CD1c-positive myeloid dendritic cell (primary cell): ENCODE data around the gene TMEM222.
A peak's percentile ranks its signal among the peaks of the same experiment; 100 is the strongest.
"Not testable (repeated sequence)": the region's sequence is repeated elsewhere in the genome, so short reads cannot be mapped to it uniquely, and the experiment has no call there.

ENCODE experiments used
- DNase-seq: peaks from one replicate; pipeline ENCODE4 v3.0.0-alpha.2; 2016; ENCODE audit errors: extremely low spot score

Gene TMEM222

GRCh38 chr1:27321813-27322568, at the start of gene TMEM222:
TSS of gene TMEM222 (plus strand) at chr1:27322163. CDS start at chr1:27322198, 35 bp downstream.
- DNase-seq, result peak; percentile 99

DNA sequence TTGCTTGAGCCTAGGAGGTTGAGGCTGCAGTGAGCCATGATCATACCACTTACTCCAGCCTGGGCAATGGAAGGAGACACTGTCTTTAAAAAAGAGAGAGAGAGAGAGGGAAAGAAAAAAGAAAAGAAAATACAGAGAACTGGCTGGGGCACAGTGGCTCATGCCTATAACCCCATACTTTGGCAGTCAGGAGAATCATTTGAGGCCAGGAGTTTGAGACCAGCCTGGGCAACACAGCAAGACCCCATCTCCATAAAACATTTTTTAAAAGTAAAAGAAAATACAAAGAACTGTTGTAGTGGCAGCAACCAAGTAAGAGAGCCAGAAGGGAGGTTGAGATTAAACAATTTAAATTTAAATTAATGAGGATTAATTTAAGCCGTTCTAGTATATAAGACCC, 47.8 kb upstream of the TMEM222 start:
- no peak for DNase-seq

GRCh38 chr1:27275696-27276095, 46.3 kb upstream of the TMEM222 start:
- peak; percentile 64 for DNase-seq

GRCh38 chr1:27284425-27285273, 37.3 kb upstream of the TMEM222 start:
- peak; percentile 88 for DNase-seq

DNA sequence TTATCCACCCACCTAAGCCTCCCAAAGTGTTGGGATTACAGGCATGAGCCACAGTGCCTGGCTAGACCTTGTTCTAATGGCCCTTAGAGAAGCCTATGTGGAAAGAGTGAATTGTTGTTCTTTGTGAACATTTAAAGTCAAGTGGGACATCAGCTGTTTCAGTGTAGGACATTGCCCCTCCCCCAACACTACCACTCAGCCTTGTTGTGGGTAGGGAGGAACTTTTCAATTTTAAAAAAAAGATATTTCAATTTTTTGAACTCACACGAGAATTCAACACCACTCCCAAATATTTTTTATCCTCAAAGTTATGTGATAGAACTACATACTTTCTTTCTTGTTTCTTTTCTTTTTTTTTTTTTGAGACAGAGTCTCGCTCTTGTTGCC, 36.7 kb upstream of the TMEM222 start:
- no peak for DNase-seq

DNA sequence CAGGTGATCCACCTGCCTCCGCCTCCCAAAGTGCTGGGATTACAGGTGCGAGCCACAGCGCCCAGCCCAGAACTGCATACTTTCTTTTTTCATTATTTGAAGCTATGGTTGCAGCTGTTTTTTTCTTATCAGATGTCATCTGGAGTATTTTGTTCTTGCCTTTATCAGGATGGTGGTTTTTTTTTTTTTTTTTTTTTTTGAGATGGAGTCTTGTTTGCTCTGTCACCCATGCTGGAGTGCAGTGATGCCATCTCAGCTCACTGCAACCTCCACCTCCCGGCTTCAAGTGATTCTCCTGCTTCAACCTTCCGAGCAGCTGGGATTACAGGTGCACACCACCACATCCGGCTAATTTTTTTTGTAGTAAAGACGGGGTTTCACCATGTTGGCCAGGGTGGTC, 36.1 kb upstream of the TMEM222 start:
- DNase-seq, result not testable (repeated sequence)

GRCh38 chr1:27289125-27289524, 32.8 kb upstream of the TMEM222 start:
- not testable (repeated sequence) for DNase-seq

- DNase-seq, result no peak
Measured at GRCh38 chr1:27290581-27290980, 31.4 kb upstream of the TMEM222 start.

DNA sequence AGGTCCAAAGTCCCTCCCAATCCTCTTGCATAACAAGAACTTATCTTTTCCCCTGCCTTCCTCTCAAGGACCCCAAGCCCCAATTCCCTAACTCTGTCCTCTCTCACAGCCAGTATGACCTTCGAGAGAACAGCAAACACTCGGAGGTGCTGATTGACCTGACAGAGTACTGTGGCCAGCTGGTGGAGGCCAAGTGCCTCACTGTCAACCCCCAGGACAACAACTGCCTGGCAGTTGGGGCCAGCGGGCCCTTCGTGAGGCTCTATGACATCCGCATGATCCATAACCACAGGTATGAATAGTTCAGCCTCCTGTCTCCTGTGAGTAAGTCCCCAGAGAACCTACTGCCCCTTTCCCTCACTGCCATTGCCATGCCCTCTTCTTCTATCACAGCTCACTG, 29.9 kb upstream of the TMEM222 start:
- DNase-seq, result no peak

DNA sequence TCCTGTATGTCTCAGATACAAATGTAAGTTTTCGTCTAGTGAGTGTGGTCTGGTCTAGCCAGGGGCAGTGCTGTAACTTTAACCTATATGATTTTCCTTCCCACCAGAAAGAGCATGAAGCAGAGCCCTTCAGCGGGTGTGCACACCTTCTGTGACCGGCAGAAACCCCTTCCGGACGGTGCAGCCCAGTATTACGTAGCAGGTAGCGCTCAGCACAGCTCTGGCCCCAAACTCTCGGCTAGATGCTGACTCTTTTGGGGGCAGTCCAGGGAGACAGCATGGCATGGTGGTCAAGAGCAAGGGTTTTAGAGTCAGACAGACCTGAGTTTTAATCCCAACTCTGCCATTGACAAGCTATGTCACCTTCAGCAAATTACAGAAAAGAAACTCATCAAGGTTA, 28.0 kb upstream of the TMEM222 start:
- no peak for DNase-seq

GRCh38 chr1:27296773-27297291, 25.1 kb upstream of the TMEM222 start:
- peak; percentile 75 for DNase-seq

GRCh38 chr1:27297903-27298302, 24.1 kb upstream of the TMEM222 start:
- no peak for DNase-seq

GRCh38 chr1:27298632-27299384, 23.2 kb upstream of the TMEM222 start:
- DNase-seq, result no peak

- DNase-seq, result peak; percentile 66
Measured at GRCh38 chr1:27299385-27300271, 22.3 kb upstream of the TMEM222 start.

DNA sequence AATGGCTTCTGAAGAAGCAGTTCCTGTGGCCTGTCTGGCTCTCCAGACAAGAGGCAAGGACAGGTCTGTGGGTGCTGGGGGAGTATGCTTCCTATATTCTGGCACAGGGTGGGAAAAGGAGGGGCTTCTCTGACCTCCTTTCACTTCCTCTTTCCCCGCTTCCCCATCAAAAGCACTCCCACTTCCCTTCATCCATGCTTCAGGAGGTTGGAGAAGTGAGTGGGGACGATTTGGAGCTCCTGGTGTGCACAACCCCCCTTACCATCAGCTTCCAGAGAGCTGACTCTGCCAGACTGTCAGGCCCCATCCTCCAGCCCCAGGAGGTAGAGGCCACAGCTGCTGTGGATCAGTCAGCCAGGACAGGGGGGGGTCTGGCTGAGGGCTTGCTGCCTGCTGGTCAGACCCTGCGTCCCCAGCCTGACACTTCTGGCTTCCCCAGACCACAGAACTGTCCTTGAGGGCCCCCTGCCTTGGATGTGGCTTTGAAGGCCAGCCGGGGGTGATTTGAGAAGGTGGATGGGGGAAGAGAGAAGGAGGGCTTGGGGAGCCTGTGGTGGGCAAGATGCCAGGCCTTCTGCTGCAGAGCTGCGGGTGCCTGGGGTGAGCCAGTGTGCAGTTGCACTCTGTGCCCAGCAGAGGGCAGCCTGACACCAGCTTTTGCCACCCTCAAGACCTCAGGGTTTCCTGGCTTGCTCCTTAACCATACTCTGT, 21.5 kb upstream of the TMEM222 start:
- DNase-seq, result peak; percentile 90

- no peak for DNase-seq
Measured at GRCh38 chr1:27301052-27301422, 20.9 kb upstream of the TMEM222 start.

GRCh38 chr1:27301582-27302199, 20.3 kb upstream of the TMEM222 start:
- DNase-seq, result no peak

- no peak for DNase-seq
Measured at GRCh38 chr1:27302612-27303011, 19.4 kb upstream of the TMEM222 start.

- DNase-seq, result no peak
Measured at GRCh38 chr1:27303509-27303908, 18.5 kb upstream of the TMEM222 start.

DNA sequence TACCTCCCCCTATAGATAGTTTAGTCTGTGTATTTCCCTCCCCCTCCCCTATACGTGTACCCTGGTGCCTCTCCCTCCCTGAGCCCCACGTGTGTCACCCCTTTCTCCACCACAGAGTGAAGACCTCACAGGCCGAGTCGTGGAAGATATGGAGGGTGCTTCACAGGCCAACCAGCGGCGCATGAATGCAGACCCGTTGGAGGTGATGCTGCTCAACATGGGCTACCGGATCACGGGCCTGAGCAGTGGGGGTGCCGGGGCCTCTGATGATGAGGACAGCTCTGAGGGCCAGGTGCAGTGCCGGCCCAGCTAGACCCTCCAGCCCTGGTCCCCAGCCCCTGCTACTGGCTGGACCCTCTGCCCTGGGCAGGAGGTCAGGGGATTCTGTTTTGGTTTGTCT, 15.9 kb upstream of the TMEM222 start:
- no peak for DNase-seq
